ENCODE data around the gene PEX14. TPM values are rescaled to one million over a fixed set of nuclear protein-coding genes. Genes with fewer than 3 reads are reported as not detected.

The PEX14 gene
- polyA plus RNA-seq, 1 donor (not counting 4 experiments of a cell fraction or from before 2014, with no cell fraction given) = 8.4 TPM

- no peak for TF ChIP-seq CTCF (optimal IDR thresholded peaks at IDR 0.05 in 1 of 3, IDR thresholded peaks at IDR 0.05 in 1 of 3, conservative IDR thresholded peaks at IDR 0.05 in 1 of 3; ENCODE audit: extremely low read depth in 1 of 3, insufficient read depth in 2 of 3, low read length in 3 of 3)
- no peak for TF ChIP-seq EZH2 (IDR thresholded peaks at IDR 0.05; ENCODE audit: low read length)
- Histone ChIP-seq H3K4me1 (ENCODE audit: control insufficient read depth, extremely low read depth, insufficient read depth, low read length) (no peaks in the 10 kb centered on the region), H3K27me3 (ENCODE audit: control insufficient read depth, extremely low read depth, insufficient read depth, low read length) (no peaks in the 10 kb centered on the region), H3K4me3 (ENCODE audit: control insufficient read depth in 2 of 3, extremely low read depth in 1 of 3, insufficient read depth in 2 of 3, low read depth in 1 of 3, low read length in 3 of 3) (no peak overlapping the region), H3K9me3 (ENCODE audit: control insufficient read depth, low read depth, low read length) (no peaks in the 10 kb centered on the region), H3K27ac (ENCODE audit: control insufficient read depth, insufficient read depth, low read length) (no peak overlapping the region), H4K20me1 (ENCODE audit: control insufficient read depth, extremely low read depth, insufficient read depth, low read length) (no peaks in the 10 kb centered on the region), H3K9ac (ENCODE audit: control insufficient read depth, extremely low read depth, insufficient read depth, low read length) (no peak overlapping the region), H3K4me2 (ENCODE audit: control insufficient read depth, extremely low read depth, insufficient read depth, low read depth, low read length) (no peak overlapping the region), H3K9me1 (ENCODE audit: control insufficient read depth, extremely low read depth, insufficient read depth, low read length) (no peaks in the 10 kb centered on the region), H3K36me3 (ENCODE audit: control insufficient read depth in 2 of 2, extremely low read depth in 1 of 2, insufficient read depth in 2 of 2, low read length in 2 of 2) (peaks cover 0 to 16% of the 10 kb centered on the region in 2 experiments), H2AFZ (ENCODE audit: control insufficient read depth, low read length) (no peak overlapping the region), H3K79me2 (ENCODE audit: control insufficient read depth, insufficient read depth, low read length) (no peaks in the 10 kb centered on the region)
- DNase-seq (ENCODE audit: low read depth, low spot score) = no peak
- FAIRE-seq = no peak
- dilution Hi-C loops (cut with MboI; ENCODE audit: extremely low pct_ligation_motif_present, low sequenced_read_pairs) = no loop called here
These were observed 190.5 kb downstream of the PEX14 start for GRCh38 chr1:10665226-10665625.

GRCh38 chr1:10665930-10666850, 191.4 kb downstream of the PEX14 start:
- H3K4me3 ChIP-seq (ENCODE audit: control insufficient read depth in 2 of 3, extremely low read depth in 1 of 3, insufficient read depth in 2 of 3, low read depth in 1 of 3, low read length in 3 of 3) = no peak overlapping the region
- H4K20me1 ChIP-seq (ENCODE audit: control insufficient read depth, extremely low read depth, insufficient read depth, low read length) = no peaks in the 10 kb centered on the region
- dilution Hi-C loops (cut with MboI; ENCODE audit: extremely low pct_ligation_motif_present, low sequenced_read_pairs) = no loop called here
- no peak overlapping the region for H2AFZ ChIP-seq (ENCODE audit: control insufficient read depth, low read length)
- no peak overlapping the region for H3K9ac ChIP-seq (ENCODE audit: control insufficient read depth, extremely low read depth, insufficient read depth, low read length)
- H3K4me2 ChIP-seq (ENCODE audit: control insufficient read depth, extremely low read depth, insufficient read depth, low read depth, low read length) = no peak overlapping the region
- FAIRE-seq (no peak), DNase-seq (ENCODE audit: low read depth, low spot score) (no peak)
- H3K27ac ChIP-seq (ENCODE audit: control insufficient read depth, insufficient read depth, low read length) = no peak overlapping the region
- H3K27me3 ChIP-seq (ENCODE audit: control insufficient read depth, extremely low read depth, insufficient read depth, low read length) = no peaks in the 10 kb centered on the region
- H3K9me3 ChIP-seq (ENCODE audit: control insufficient read depth, low read depth, low read length) = no peaks in the 10 kb centered on the region
- no peak for TF ChIP-seq CTCF (optimal IDR thresholded peaks at IDR 0.05 in 1 of 3, IDR thresholded peaks at IDR 0.05 in 1 of 3, conservative IDR thresholded peaks at IDR 0.05 in 1 of 3; ENCODE audit: extremely low read depth in 1 of 3, insufficient read depth in 2 of 3, low read length in 3 of 3)
- TF ChIP-seq EZH2 (IDR thresholded peaks at IDR 0.05; ENCODE audit: low read length) = no peak
- H3K36me3 ChIP-seq (ENCODE audit: control insufficient read depth in 2 of 2, extremely low read depth in 1 of 2, insufficient read depth in 2 of 2, low read length in 2 of 2) = peaks cover 0 to 16% of the 10 kb centered on the region in 2 experiments
- no peaks in the 10 kb centered on the region for H3K79me2 ChIP-seq (ENCODE audit: control insufficient read depth, insufficient read depth, low read length)
- H3K4me1 ChIP-seq (ENCODE audit: control insufficient read depth, extremely low read depth, insufficient read depth, low read length) = no peaks in the 10 kb centered on the region
- H3K9me1 ChIP-seq (ENCODE audit: control insufficient read depth, extremely low read depth, insufficient read depth, low read length) = no peaks in the 10 kb centered on the region

Measured in keratinocyte (primary cell).